HG02938 (cell line): ENCODE data around the gene AXIN1.

ENCODE experiments used
- ATAC-seq: cut with Tn5 transposase; IDR thresholded peaks from one replicate; pipeline ENCODE4 v1.9.1; 2021; ENCODE audit warnings: mild to moderate bottlenecking, moderate library complexity; ENCODE audit not compliant: unreplicated experiment

The AXIN1 gene

GRCh38 chr16:247027-247426 lies 105.5 kb downstream of the AXIN1 start:
- ATAC-seq: no peak

- ATAC-seq: no peak
These were observed 107.4 kb downstream of the AXIN1 start for GRCh38 chr16:245105-245504.

- no peak for ATAC-seq
These were observed 109.2 kb downstream of the AXIN1 start for GRCh38 chr16:243348-243747.

- no peak for ATAC-seq
These were observed 110.2 kb downstream of the AXIN1 start for GRCh38 chr16:242281-242680.

GRCh38 chr16:240559-240958 lies 112.0 kb downstream of the AXIN1 start:
- ATAC-seq: no peak

GRCh38 chr16:239948-240277 lies 112.6 kb downstream of the AXIN1 start:
- ATAC-seq: no peak
